Measurements from ENCODE around the gene CHKA.

The CHKA gene

DNA sequence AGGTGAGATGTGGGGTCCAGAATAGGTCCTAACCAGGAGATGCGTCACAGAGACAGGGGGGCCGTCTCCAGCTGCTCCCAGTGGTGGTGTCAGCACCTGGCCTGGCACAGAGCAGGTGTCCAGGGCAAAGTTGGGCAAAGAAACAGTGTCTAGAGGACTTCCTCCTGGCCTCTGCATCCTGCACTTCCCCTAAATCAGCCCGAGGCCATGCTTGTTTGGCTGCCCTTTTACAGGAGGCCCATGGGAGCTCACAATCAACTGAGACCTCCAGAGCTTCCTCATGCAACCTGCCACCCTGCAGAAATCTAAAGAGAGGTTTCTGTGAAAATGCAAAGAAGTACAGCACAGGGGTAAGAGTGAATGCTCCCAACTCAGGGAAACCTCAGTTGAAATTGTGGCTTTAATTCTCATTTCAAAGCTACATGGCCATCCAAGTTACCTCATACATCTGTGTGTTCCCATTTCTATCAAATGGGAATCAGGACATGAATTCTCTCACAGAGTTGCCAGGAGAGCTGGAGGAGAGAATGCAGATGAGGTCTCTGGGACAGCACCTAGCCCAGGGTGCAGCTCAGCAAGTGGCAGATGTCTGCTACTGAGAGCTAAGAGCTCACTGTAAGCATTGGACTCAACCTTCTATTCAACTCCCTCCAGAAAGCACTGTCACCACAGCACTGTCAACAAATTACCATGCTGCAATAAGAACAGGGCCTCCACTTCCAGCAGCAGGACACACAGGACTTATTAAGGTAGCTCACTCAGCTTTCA, 49.7 kb downstream of the CHKA start:
- Histone ChIP-seq H3F3A (ENCODE audit: insufficient read depth, low read length) (no peaks in the 10 kb centered on the region), H3K36me3 (replicated peaks; ENCODE audit: insufficient read depth, low read length) (0 out of 2 replicates have a peak, but pooled peaks cover 2% of the 10 kb centered on the region), H3K4me2 (ENCODE audit: low read depth, low read length) (no peak overlapping the region), H3K4me1 (ENCODE audit: low read length) (no peaks in the 10 kb centered on the region), H3K27me3 (replicated peaks; ENCODE audit: insufficient read depth, low read length) (no peaks in the 10 kb centered on the region), H3K27ac (ENCODE audit: low read length) (no peak overlapping the region), H3K9me3 (replicated peaks; ENCODE audit: insufficient read depth, low read length) (no peaks in the 10 kb centered on the region), H3K9ac (ENCODE audit: low read length) (no peak overlapping the region), H3K4me3 (ENCODE audit: low read length) (no peak overlapping the region), H2AFZ (ENCODE audit: low read length) (no peak overlapping the region), H3K79me2 (ENCODE audit: low read length) (no peaks in the 10 kb centered on the region), H4K20me1 (ENCODE audit: insufficient read depth, low read length) (no peaks in the 10 kb centered on the region), H3K9me2 (replicated peaks; ENCODE audit: insufficient read depth, low read length) (no peaks in the 10 kb centered on the region)
- TF ChIP-seq EZH2 (optimal IDR thresholded peaks at IDR 0.05; ENCODE audit: low read depth, low read length): no peak
- no peak for TF ChIP-seq CTCF (IDR thresholded peaks at IDR 0.05; ENCODE audit: low read length)
- TF ChIP-seq EZH2phosphoT487 (IDR thresholded peaks at IDR 0.05; ENCODE audit: low read length): no peak
- no peak for DNase-seq

- no peaks in the 10 kb centered on the region for H4K20me1 ChIP-seq (ENCODE audit: insufficient read depth, low read length)
- H3F3A ChIP-seq (ENCODE audit: insufficient read depth, low read length): no peaks in the 10 kb centered on the region
- no peak for TF ChIP-seq EZH2 (optimal IDR thresholded peaks at IDR 0.05; ENCODE audit: low read depth, low read length)
- TF ChIP-seq CTCF (IDR thresholded peaks at IDR 0.05; ENCODE audit: low read length): no peak
- TF ChIP-seq EZH2phosphoT487 (IDR thresholded peaks at IDR 0.05; ENCODE audit: low read length): no peak
- H3K27me3 ChIP-seq (replicated peaks; ENCODE audit: insufficient read depth, low read length): no peaks in the 10 kb centered on the region
- no peaks in the 10 kb centered on the region for H3K9me2 ChIP-seq (replicated peaks; ENCODE audit: insufficient read depth, low read length)
- H3K36me3 ChIP-seq (replicated peaks; ENCODE audit: insufficient read depth, low read length): 0 out of 2 replicates have a peak, but pooled peaks cover 2% of the 10 kb centered on the region
- no peaks in the 10 kb centered on the region for H3K79me2 ChIP-seq (ENCODE audit: low read length)
- DNase-seq: no peak
- no peak overlapping the region for H2AFZ ChIP-seq (ENCODE audit: low read length)
- no peaks in the 10 kb centered on the region for H3K9me3 ChIP-seq (replicated peaks; ENCODE audit: insufficient read depth, low read length)
- H3K4me2 ChIP-seq (ENCODE audit: low read depth, low read length): no peak overlapping the region
- no peaks in the 10 kb centered on the region for H3K4me1 ChIP-seq (ENCODE audit: low read length)
- no peak overlapping the region for H3K27ac ChIP-seq (ENCODE audit: low read length)
- H3K9ac ChIP-seq (ENCODE audit: low read length): no peak overlapping the region
- no peak overlapping the region for H3K4me3 ChIP-seq (ENCODE audit: low read length)
Measured at GRCh38 chr11:68067991-68068390, 53.2 kb downstream of the CHKA start.

GRCh38 chr11:68066742-68067141, 54.4 kb downstream of the CHKA start:
- Histone ChIP-seq H3K4me2 (ENCODE audit: low read depth, low read length) (no peak overlapping the region), H3K9me3 (replicated peaks; ENCODE audit: insufficient read depth, low read length) (no peaks in the 10 kb centered on the region), H3K4me3 (ENCODE audit: low read length) (no peak overlapping the region), H3K27me3 (replicated peaks; ENCODE audit: insufficient read depth, low read length) (no peaks in the 10 kb centered on the region), H3K27ac (ENCODE audit: low read length) (no peak overlapping the region), H3K9ac (ENCODE audit: low read length) (no peak overlapping the region), H2AFZ (ENCODE audit: low read length) (no peak overlapping the region), H3K4me1 (ENCODE audit: low read length) (no peaks in the 10 kb centered on the region), H4K20me1 (ENCODE audit: insufficient read depth, low read length) (no peaks in the 10 kb centered on the region), H3K79me2 (ENCODE audit: low read length) (no peaks in the 10 kb centered on the region), H3K9me2 (replicated peaks; ENCODE audit: insufficient read depth, low read length) (no peaks in the 10 kb centered on the region), H3F3A (ENCODE audit: insufficient read depth, low read length) (no peaks in the 10 kb centered on the region), H3K36me3 (replicated peaks; ENCODE audit: insufficient read depth, low read length) (0 out of 2 replicates have a peak, but pooled peaks cover 2% of the 10 kb centered on the region)
- TF ChIP-seq EZH2 (optimal IDR thresholded peaks at IDR 0.05; ENCODE audit: low read depth, low read length) (no peak), CTCF (IDR thresholded peaks at IDR 0.05; ENCODE audit: low read length) (no peak), EZH2phosphoT487 (IDR thresholded peaks at IDR 0.05; ENCODE audit: low read length) (no peak)
- no peak for DNase-seq

All from MM.1S (cell line).